ENCODE measurements around the gene RGS1.

RGS1 gene

DNA sequence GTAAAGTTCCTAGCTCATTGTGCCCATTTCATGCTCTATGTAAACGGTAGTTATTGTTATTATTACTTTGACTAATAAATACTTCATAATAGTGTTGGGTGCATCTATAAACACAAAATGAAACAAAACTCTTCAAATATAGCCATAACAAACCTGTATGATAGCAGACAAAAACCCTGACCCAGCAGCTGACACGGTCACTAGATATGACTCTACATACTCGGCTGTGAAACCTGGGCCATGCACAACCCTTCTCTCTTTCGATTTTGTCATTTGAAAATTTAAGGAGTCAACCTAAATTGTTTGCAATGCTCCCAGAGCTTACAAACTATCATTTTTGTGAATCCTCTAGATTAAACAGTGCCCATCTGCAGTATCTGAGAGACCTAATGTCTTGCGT, 52.3 kb downstream of the RGS1 start:
- DNase-seq = no peak

DNA sequence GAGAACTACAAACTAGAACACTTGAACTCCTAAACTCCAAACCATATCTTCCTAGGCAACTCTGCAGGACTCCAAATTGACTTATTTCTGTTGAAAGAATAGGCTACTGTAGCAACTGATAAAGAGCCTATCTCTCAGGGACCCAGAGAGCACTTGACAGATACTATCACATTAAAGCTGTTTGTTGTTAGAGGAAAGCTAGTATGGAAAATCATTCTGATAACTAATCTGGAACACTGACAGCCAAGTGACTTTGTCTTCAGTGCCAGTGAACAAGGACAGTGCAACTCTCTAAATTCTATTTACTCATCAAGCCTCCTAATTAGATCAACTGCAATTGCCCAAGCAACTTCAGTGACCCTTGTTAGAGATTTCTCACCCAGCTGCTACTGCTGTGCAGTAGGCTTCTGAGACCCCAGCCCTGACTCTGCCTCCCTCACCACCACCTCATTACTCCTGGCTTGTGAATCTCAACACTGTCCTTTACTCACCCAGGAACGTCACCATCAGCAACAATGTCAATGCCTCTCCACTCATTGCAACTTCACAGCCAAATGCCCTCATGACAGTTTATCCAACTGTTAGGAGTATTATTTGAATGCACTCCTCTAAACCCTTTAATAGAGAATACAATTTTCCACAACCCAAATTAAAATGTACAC, 53.0 kb downstream of the RGS1 start:
- DNase-seq = no peak

DNA sequence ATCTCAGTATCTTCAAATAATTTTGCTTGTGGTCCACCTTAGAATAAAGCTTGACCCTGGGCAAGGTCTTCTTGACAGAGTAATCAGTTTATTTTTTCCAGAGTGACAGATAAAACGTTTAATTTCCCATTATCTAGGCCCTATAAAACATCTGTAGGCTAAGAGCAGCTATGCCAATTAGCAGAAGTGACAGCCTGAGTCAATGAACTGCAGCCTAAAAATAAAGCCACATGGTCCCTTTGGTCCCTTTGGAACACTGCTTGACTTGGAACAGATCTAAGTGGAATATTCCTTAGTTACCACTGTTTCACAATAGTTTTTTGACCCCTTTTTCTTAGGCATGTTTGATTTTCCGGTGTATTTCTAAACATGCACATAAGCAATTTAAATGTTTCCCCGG, 54.0 kb downstream of the RGS1 start:
- DNase-seq = no peak

All from activated CD4-positive, alpha-beta T cell treated with anti-CD3 and anti-CD28 coated beads for 4 hours (primary cell).